ENCODE data around the gene MYO15B. TPM values are rescaled to one million over a fixed set of nuclear protein-coding genes. Genes with fewer than 3 reads are reported as not detected.
"Not testable (repeated sequence)": the region's sequence is repeated elsewhere in the genome, so short reads cannot be mapped to it uniquely, and the experiment has no call there.

MYO15B gene
- total and polyA plus RNA-seq, 2 donors (not counting 1 experiment from before 2014, with no cell fraction given), result 0.49 to 14.4 TPM

- Histone ChIP-seq H3K4me2 (ENCODE audit: extremely low read depth, insufficient read depth, low read length) (no peak overlapping the region), H3K27ac (ENCODE audit: insufficient read depth, low read length) (no peak overlapping the region), H3K36me3 (ENCODE audit: control insufficient read depth, insufficient read depth, low read length) (no peaks in the 10 kb centered on the region), H3K4me1 (ENCODE audit: control insufficient read depth, extremely low read depth, insufficient read depth, low read length) (no peaks in the 10 kb centered on the region), H3K4me3 (replicated peaks in 1 of 4; ENCODE audit: control extremely low read depth in 1 of 4, insufficient read depth in 1 of 4, low read depth in 3 of 4, low read length in 4 of 4) (no peak overlapping the region), H2AFZ (ENCODE audit: low read length) (no peak overlapping the region), H3K9ac (ENCODE audit: insufficient read depth, low read length) (no peak overlapping the region), H3K9me3 (ENCODE audit: control insufficient read depth, insufficient read depth, low read depth, low read length) (no peaks in the 10 kb centered on the region), H4K20me1 (ENCODE audit: control insufficient read depth, extremely low read depth, insufficient read depth, low read length) (no peaks in the 10 kb centered on the region), H3K27me3 (ENCODE audit: control insufficient read depth, insufficient read depth, low read length) (peaks cover 22% of the 10 kb centered on the region), H3K79me2 (ENCODE audit: control insufficient read depth, insufficient read depth, low read length) (no peaks in the 10 kb centered on the region)
- TF ChIP-seq EZH2 (IDR thresholded peaks at IDR 0.05; ENCODE audit: low read length, missing control alignments) (no peak), CTCF (conservative IDR thresholded peaks at IDR 0.05 in 1 of 2, IDR thresholded peaks at IDR 0.05 in 1 of 2; ENCODE audit: low read depth in 1 of 2, low read length in 2 of 2) (no peak)
- no peak for DNase-seq (ENCODE audit: low read depth in 2 of 2)
Observed at GRCh38 chr17:75591722-75592302, 4.2 kb downstream of the MYO15B start.

- Histone ChIP-seq H3K79me2 (ENCODE audit: control insufficient read depth, insufficient read depth, low read length) (no peaks in the 10 kb centered on the region), H3K9ac (ENCODE audit: insufficient read depth, low read length) (no peak overlapping the region), H4K20me1 (ENCODE audit: control insufficient read depth, extremely low read depth, insufficient read depth, low read length) (no peaks in the 10 kb centered on the region), H3K27ac (ENCODE audit: insufficient read depth, low read length) (no peak overlapping the region), H2AFZ (ENCODE audit: low read length) (no peak overlapping the region), H3K4me1 (ENCODE audit: control insufficient read depth, extremely low read depth, insufficient read depth, low read length) (no peaks in the 10 kb centered on the region), H3K4me3 (replicated peaks in 1 of 4; ENCODE audit: control extremely low read depth in 1 of 4, insufficient read depth in 1 of 4, low read depth in 3 of 4, low read length in 4 of 4) (no peak overlapping the region), H3K27me3 (ENCODE audit: control insufficient read depth, insufficient read depth, low read length) (peaks cover 16% of the 10 kb centered on the region), H3K36me3 (ENCODE audit: control insufficient read depth, insufficient read depth, low read length) (no peaks in the 10 kb centered on the region), H3K4me2 (ENCODE audit: extremely low read depth, insufficient read depth, low read length) (no peak overlapping the region), H3K9me3 (ENCODE audit: control insufficient read depth, insufficient read depth, low read depth, low read length) (no peaks in the 10 kb centered on the region)
- no peak for TF ChIP-seq CTCF (conservative IDR thresholded peaks at IDR 0.05 in 1 of 2, IDR thresholded peaks at IDR 0.05 in 1 of 2; ENCODE audit: low read depth in 1 of 2, low read length in 2 of 2)
- no peak for TF ChIP-seq EZH2 (IDR thresholded peaks at IDR 0.05; ENCODE audit: low read length, missing control alignments)
- DNase-seq (ENCODE audit: low read depth in 2 of 2), result no peak
Observed at GRCh38 chr17:75592348-75593020, 4.9 kb downstream of the MYO15B start.

DNA sequence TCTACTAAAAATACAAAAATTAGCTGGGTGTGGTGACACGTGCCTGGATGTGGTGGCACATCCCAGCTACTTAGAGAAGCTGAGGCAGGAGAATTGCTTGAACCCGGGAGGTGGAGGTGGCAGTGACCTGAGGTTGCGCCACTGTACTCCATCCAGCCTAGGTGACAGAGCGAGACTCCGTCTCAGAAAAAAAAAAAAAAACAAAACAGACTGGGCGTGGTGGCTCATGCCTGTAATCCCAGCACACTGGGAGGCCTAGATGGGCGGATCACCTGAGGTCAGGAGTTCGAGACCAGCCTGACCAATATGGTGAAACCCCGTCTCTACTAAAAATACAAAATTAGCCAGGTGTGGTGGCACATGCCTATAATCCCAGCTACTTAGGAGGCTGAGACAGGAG, 5.8 kb downstream of the MYO15B start:
- not testable (repeated sequence) for H3K27ac ChIP-seq (ENCODE audit: insufficient read depth, low read length); H3K9me3 ChIP-seq (ENCODE audit: control insufficient read depth, insufficient read depth, low read depth, low read length); H3K36me3 ChIP-seq (ENCODE audit: control insufficient read depth, insufficient read depth, low read length); H3K79me2 ChIP-seq (ENCODE audit: control insufficient read depth, insufficient read depth, low read length); H2AFZ ChIP-seq (ENCODE audit: low read length); H3K4me1 ChIP-seq (ENCODE audit: control insufficient read depth, extremely low read depth, insufficient read depth, low read length); H3K4me2 ChIP-seq (ENCODE audit: extremely low read depth, insufficient read depth, low read length); H3K27me3 ChIP-seq (ENCODE audit: control insufficient read depth, insufficient read depth, low read length); DNase-seq (ENCODE audit: low read depth in 2 of 2); H4K20me1 ChIP-seq (ENCODE audit: control insufficient read depth, extremely low read depth, insufficient read depth, low read length); H3K9ac ChIP-seq (ENCODE audit: insufficient read depth, low read length); H3K4me3 ChIP-seq (replicated peaks in 1 of 4; ENCODE audit: control extremely low read depth in 1 of 4, insufficient read depth in 1 of 4, low read depth in 3 of 4, low read length in 4 of 4)
